ENCODE results near the gene CHN1.

DNA sequence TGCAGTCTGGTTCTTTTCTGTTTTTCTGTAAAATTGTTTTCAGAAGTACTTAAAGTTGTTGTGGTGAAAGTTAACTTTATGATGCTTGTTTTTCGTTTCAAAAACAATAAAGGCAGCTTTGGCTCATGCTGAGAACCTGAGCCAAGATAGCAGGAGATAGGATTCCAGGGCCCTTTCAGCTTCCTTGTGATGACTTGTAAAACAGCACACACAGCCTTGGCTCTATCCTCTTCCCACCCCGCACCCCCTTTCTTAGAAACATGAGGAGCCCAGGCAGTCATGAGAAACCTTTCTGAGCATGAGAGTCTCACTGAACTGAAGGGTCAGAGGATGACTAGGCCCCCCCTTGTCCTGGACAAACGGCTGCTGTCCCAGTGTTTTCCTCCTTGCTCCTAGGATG, 228.5 kb downstream of the CHN1 start:
- no peak for TF ChIP-seq POLR2A (IDR thresholded peaks at IDR 0.05)
- TF ChIP-seq, protein P1, sequence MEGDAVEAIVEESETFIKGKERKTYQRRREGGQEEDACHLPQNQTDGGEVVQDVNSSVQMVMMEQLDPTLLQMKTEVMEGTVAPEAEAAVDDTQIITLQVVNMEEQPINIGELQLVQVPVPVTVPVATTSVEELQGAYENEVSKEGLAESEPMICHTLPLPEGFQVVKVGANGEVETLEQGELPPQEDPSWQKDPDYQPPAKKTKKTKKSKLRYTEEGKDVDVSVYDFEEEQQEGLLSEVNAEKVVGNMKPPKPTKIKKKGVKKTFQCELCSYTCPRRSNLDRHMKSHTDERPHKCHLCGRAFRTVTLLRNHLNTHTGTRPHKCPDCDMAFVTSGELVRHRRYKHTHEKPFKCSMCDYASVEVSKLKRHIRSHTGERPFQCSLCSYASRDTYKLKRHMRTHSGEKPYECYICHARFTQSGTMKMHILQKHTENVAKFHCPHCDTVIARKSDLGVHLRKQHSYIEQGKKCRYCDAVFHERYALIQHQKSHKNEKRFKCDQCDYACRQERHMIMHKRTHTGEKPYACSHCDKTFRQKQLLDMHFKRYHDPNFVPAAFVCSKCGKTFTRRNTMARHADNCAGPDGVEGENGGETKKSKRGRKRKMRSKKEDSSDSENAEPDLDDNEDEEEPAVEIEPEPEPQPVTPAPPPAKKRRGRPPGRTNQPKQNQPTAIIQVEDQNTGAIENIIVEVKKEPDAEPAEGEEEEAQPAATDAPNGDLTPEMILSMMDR (IDR thresholded peaks at IDR 0.05), result no peak
